ENCODE measurements around the gene FIGN. TPM values are rescaled to one million over a fixed set of nuclear protein-coding genes. Genes with fewer than 3 reads are reported as not detected.

Gene FIGN
- polyA plus RNA-seq, 1 donor from 2014 or later = 0.71 TPM

- no peak overlapping the region for H2AFZ ChIP-seq (ENCODE audit: low read depth, low read length)
- H3K9me3 ChIP-seq (ENCODE audit: low read length) = no peaks in the 10 kb centered on the region
- H3K27ac ChIP-seq (ENCODE audit: low read length) = no peak overlapping the region
- H3K4me3 ChIP-seq (ENCODE audit: low read length) = peak overlapping the region; percentile 77
- peak overlapping the region; percentile 6 for H3K4me2 ChIP-seq (ENCODE audit: low read length)
- no peak for TF ChIP-seq RAD21 (conservative IDR thresholded peaks at IDR 0.05)
- TF ChIP-seq CTCF (IDR thresholded peaks at IDR 0.05; ENCODE audit: poor library complexity, severe bottlenecking) = no peak
- no peak for TF ChIP-seq TAF1 (IDR thresholded peaks at IDR 0.05; ENCODE audit: low read depth)
- no peak for TF ChIP-seq REST (IDR thresholded peaks at IDR 0.05; ENCODE audit: borderline replicate concordance)
- TF ChIP-seq MXI1 (conservative IDR thresholded peaks at IDR 0.05; ENCODE audit: poor library complexity, severe bottlenecking) = no peak
- TF ChIP-seq EP300 (conservative IDR thresholded peaks at IDR 0.05; ENCODE audit: poor library complexity, severe bottlenecking) = no peak
- TF ChIP-seq SMC3 (conservative IDR thresholded peaks at IDR 0.05; ENCODE audit: poor library complexity) = no peak
- no peak for TF ChIP-seq POLR2AphosphoS5 (IDR thresholded peaks at IDR 0.05)
- no peak for TF ChIP-seq EZH2 (IDR thresholded peaks at IDR 0.05; ENCODE audit: borderline replicate concordance, insufficient read depth, low read length, poor library complexity, severe bottlenecking)
- no peaks in the 10 kb centered on the region for H3K9me2 ChIP-seq (ENCODE audit: insufficient read depth, low read length)
- peaks cover 12% of the 10 kb centered on the region for H3K27me3 ChIP-seq (ENCODE audit: insufficient read depth, low read depth, low read length)
- H3F3A ChIP-seq (ENCODE audit: insufficient read depth, low read length, poor library complexity, severe bottlenecking) = peaks cover 7% of the 10 kb centered on the region
- H3K36me3 ChIP-seq (ENCODE audit: insufficient read depth, low read length) = no peaks in the 10 kb centered on the region
- H3K79me2 ChIP-seq (replicated peaks; ENCODE audit: insufficient read depth, low read length) = peaks cover 17% of the 10 kb centered on the region
- H3K9ac ChIP-seq (ENCODE audit: low read length) = no peak overlapping the region
- H4K20me1 ChIP-seq (ENCODE audit: insufficient read depth) = no peaks in the 10 kb centered on the region
Measured at GRCh38 chr2:163737190-163737439, 1.3 kb upstream of the FIGN start.

GRCh38 chr2:163736433-163737189 lies 803 bp upstream of the FIGN start:
- Histone ChIP-seq H2AFZ (ENCODE audit: low read depth, low read length) (no peak overlapping the region), H3K36me3 (ENCODE audit: insufficient read depth, low read length) (no peaks in the 10 kb centered on the region), H3K4me3 (ENCODE audit: low read length) (peak overlapping the region; percentile 77), H3F3A (ENCODE audit: insufficient read depth, low read length, poor library complexity, severe bottlenecking) (peaks cover 7% of the 10 kb centered on the region), H3K27me3 (ENCODE audit: insufficient read depth, low read depth, low read length) (peaks cover 12% of the 10 kb centered on the region), H3K9me2 (ENCODE audit: insufficient read depth, low read length) (no peaks in the 10 kb centered on the region), H3K9ac (ENCODE audit: low read length) (peak overlapping the region; percentile 49), H3K9me3 (ENCODE audit: low read length) (no peaks in the 10 kb centered on the region), H3K4me2 (ENCODE audit: low read length) (peak overlapping the region; percentile 6), H3K27ac (ENCODE audit: low read length) (no peak overlapping the region), H4K20me1 (ENCODE audit: insufficient read depth) (no peaks in the 10 kb centered on the region), H3K79me2 (replicated peaks; ENCODE audit: insufficient read depth, low read length) (peaks cover 22% of the 10 kb centered on the region)
- no peak for TF ChIP-seq RAD21 (conservative IDR thresholded peaks at IDR 0.05)
